Sigmoid colon (tissue), 4 donors: ENCODE data around the gene GLP2R.

ENCODE experiments used
- CTCF ChIP-seq, 4 experiments: fragments of 450-650 bp in 3 of 4; fragments of 200-600 bp in 1 of 4; IDR thresholded peaks; one replicate each; pipeline ENCODE4 v1.5.1; 2016 to 2019; ENCODE audit warnings: antibody characterized with exemption in 4 of 4, mild to moderate bottlenecking in 3 of 4, moderate library complexity in 2 of 4
- EP300 ChIP-seq, 4 donors: sonication (generic); formaldehyde crosslinking; IDR thresholded peaks; one replicate each; pipeline ENCODE4 v1.6.1; 2017; ENCODE audit warnings: antibody characterized with exemption in 4 of 4
- POLR2AphosphoS5 ChIP-seq, 4 donors: sonication (generic); formaldehyde crosslinking; IDR thresholded peaks; one replicate each; pipeline ENCODE4 v1.6.1; 2017; ENCODE audit warnings: antibody characterized with exemption in 4 of 4

GRCh38 chr17:9911089-9911488 is 85.4 kb downstream of the GLP2R start:
- TF ChIP-seq POLR2AphosphoS5 (IDR thresholded peaks at IDR 0.05) (no peak), EP300 (IDR thresholded peaks at IDR 0.05) (no peak), CTCF (IDR thresholded peaks at IDR 0.05) (no peak)
